DMS153 (cell line): ENCODE data around the gene RASGRP1.

Experiments used
- DNase-seq: peaks from one replicate; lab custom pipeline; 2025; lab: John Stamatoyannopoulos, UW

The RASGRP1 gene

GRCh38 chr15:38535491-38536200 is 29.0 kb downstream of the RASGRP1 start:
- no peak for DNase-seq

- DNase-seq = no peak
Measured at GRCh38 chr15:38534691-38535090, 29.9 kb downstream of the RASGRP1 start.

- DNase-seq = no peak
Measured at GRCh38 chr15:38533926-38534325, 30.7 kb downstream of the RASGRP1 start.

- no peak for DNase-seq
Measured at GRCh38 chr15:38533416-38533915, 31.1 kb downstream of the RASGRP1 start.

GRCh38 chr15:38532728-38533127 is 31.9 kb downstream of the RASGRP1 start:
- DNase-seq = no peak

GRCh38 chr15:38531509-38531908 is 33.1 kb downstream of the RASGRP1 start:
- DNase-seq = no peak

GRCh38 chr15:38530113-38530512 is 34.5 kb downstream of the RASGRP1 start:
- DNase-seq = no peak

- no peak for DNase-seq
Measured at GRCh38 chr15:38528294-38528693, 36.3 kb downstream of the RASGRP1 start.

- no peak for DNase-seq
Measured at GRCh38 chr15:38526158-38526557, 38.5 kb downstream of the RASGRP1 start.

GRCh38 chr15:38525489-38525888 is 39.1 kb downstream of the RASGRP1 start:
- no peak for DNase-seq

GRCh38 chr15:38524156-38524555 is 40.5 kb downstream of the RASGRP1 start:
- DNase-seq = no peak

- DNase-seq = no peak
Measured at GRCh38 chr15:38522922-38523321, 41.7 kb downstream of the RASGRP1 start.

- DNase-seq = no peak
Measured at GRCh38 chr15:38521316-38521715, 43.3 kb downstream of the RASGRP1 start.

- DNase-seq = no peak
Measured at GRCh38 chr15:38520035-38520434, 44.6 kb downstream of the RASGRP1 start.

GRCh38 chr15:38518084-38518483 is 46.5 kb downstream of the RASGRP1 start:
- DNase-seq = no peak

- no peak for DNase-seq
Measured at GRCh38 chr15:38517312-38517975, 47.2 kb downstream of the RASGRP1 start.

GRCh38 chr15:38516626-38517025 is 48.0 kb downstream of the RASGRP1 start:
- no peak for DNase-seq

GRCh38 chr15:38514601-38515000 is 50.0 kb downstream of the RASGRP1 start:
- no peak for DNase-seq

GRCh38 chr15:38512901-38513300 is 51.7 kb downstream of the RASGRP1 start:
- no peak for DNase-seq

- DNase-seq = no peak
Measured at GRCh38 chr15:38509152-38509551, 55.5 kb downstream of the RASGRP1 start.

GRCh38 chr15:38508647-38509046 is 56.0 kb downstream of the RASGRP1 start:
- no peak for DNase-seq

GRCh38 chr15:38507570-38507969 is 57.0 kb downstream of the RASGRP1 start:
- no peak for DNase-seq

- no peak for DNase-seq
Measured at GRCh38 chr15:38506997-38507396, 57.6 kb downstream of the RASGRP1 start.
